Ectodermal cell (in vitro differentiated cells): ENCODE results near the gene ERP44.

Experiments
- H3K27ac ChIP-seq: 2 replicates; pipeline ENCODE4 v1.7.0; 2013; ENCODE audit warnings: mild to moderate bottlenecking, low read depth, low read length; ENCODE audit not compliant: insufficient read depth, poor library complexity, severe bottlenecking
- H3K27me3 ChIP-seq: 2 replicates; pipeline ENCODE4 v1.7.0; 2013; ENCODE audit warnings: mild to moderate bottlenecking, low read length; ENCODE audit not compliant: insufficient read depth, control insufficient read depth, poor library complexity, severe bottlenecking
- H3K36me3 ChIP-seq: one replicate; pipeline ENCODE4 v1.7.0; 2013; ENCODE audit warnings: low read length; ENCODE audit not compliant: control insufficient read depth, insufficient read depth
- H3K4me1 ChIP-seq: one replicate; pipeline ENCODE4 v1.7.0; 2013; ENCODE audit warnings: low read length; ENCODE audit not compliant: control insufficient read depth, insufficient read depth
- H3K4me3 ChIP-seq: 2 replicates; pipeline ENCODE4 v1.7.0; 2013; ENCODE audit warnings: low read depth, low read length, control low read depth; ENCODE audit not compliant: insufficient read depth
- H3K9me3 ChIP-seq: 2 replicates; pipeline ENCODE4 v1.7.0; 2013; ENCODE audit warnings: mild to moderate bottlenecking, low read length, moderate library complexity; ENCODE audit not compliant: control insufficient read depth
- WGBS, 2 experiments: methylation state at CpG; one replicate each; pipeline ENCODE4 v1.1.7; 2013; ENCODE audit warnings: missing lambda C conversion rate in 2 of 2; 5-methylcytosine and 5-hydroxymethylcytosine counted together

The ERP44 gene

DNA sequence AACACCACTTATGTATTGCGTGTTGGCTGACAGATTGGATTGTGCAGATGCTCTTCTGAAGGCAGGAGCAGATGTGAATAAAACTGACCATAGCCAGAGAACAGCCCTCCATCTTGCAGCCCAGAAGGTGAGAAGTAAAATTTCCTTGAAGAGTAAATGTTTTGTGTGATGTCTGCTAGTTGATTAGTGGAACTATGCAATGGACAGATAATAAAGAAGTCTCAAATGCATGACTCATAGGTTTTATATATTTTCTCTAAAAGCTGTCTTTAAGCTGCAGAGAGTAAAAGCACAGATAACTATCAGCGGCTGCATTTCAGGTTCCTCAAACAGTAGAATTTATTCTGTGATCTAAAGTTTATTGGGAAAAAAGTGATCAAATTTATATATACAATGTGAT, 27.6 kb upstream of the ERP44 start:
- Histone ChIP-seq H3K9me3 (no peaks in the 10 kb centered on the region), H3K27ac (no peak overlapping the region), H3K27me3 (no peaks in the 10 kb centered on the region), H3K36me3 (no peaks in the 10 kb centered on the region), H3K4me3 (no peak overlapping the region), H3K4me1 (no peaks in the 10 kb centered on the region)
- WGBS, 2 experiments, result 100% methylated on average over 2 of the region's 2 CpGs

DNA sequence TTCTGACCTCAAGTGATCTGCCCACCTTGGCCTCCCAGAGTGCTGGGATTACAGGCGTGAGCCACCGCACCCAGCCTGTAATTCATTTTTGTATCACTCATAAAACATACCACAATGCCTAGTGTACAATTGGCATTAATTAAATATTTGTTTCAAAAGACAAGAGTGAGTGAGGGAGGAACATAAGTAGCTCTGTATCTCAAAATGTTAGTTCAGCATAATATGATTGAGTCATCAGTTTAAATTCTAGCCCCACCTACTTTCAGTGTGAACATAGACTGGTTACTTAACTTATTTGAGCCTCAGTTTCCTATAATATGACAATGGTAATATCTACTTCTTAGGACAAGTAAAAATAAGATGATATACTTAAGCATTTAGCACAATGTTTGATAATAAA, 27.1 kb upstream of the ERP44 start:
- no peaks in the 10 kb centered on the region for H3K4me1 ChIP-seq
- H3K27me3 ChIP-seq, result no peaks in the 10 kb centered on the region
- no peak overlapping the region for H3K27ac ChIP-seq
- H3K4me3 ChIP-seq, result no peak overlapping the region
- no peaks in the 10 kb centered on the region for H3K9me3 ChIP-seq
- no peaks in the 10 kb centered on the region for H3K36me3 ChIP-seq
- 91 to 100% methylated on average over 2 of the region's 2 CpGs for WGBS, 2 experiments

DNA sequence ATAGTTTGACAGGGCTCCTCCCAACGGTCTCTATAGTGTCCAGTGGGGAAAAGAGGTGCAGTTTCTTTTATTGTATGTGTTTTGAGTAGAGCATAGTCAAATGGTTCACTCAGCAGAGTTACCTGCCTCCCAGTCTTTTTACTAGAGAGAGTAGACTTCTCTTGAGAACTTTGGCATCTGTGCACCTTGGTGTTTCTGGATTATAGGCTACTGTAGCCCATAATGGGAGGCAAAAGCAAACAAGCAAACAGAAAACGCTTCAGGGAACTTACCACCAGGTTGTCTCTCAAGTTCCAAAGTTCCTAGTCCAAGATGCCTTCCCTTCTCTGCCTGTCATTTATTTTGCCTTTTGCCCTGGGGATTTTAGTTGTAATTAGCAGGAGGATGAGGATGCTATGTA, 26.4 kb upstream of the ERP44 start:
- WGBS, 2 experiments, result 94 to 96% methylated on average over 2 of the region's 2 CpGs
- H3K36me3 ChIP-seq, result no peaks in the 10 kb centered on the region
- H3K4me1 ChIP-seq, result no peaks in the 10 kb centered on the region
- no peaks in the 10 kb centered on the region for H3K9me3 ChIP-seq
- H3K4me3 ChIP-seq, result no peak overlapping the region
- H3K27ac ChIP-seq, result no peak overlapping the region
- no peaks in the 10 kb centered on the region for H3K27me3 ChIP-seq

DNA sequence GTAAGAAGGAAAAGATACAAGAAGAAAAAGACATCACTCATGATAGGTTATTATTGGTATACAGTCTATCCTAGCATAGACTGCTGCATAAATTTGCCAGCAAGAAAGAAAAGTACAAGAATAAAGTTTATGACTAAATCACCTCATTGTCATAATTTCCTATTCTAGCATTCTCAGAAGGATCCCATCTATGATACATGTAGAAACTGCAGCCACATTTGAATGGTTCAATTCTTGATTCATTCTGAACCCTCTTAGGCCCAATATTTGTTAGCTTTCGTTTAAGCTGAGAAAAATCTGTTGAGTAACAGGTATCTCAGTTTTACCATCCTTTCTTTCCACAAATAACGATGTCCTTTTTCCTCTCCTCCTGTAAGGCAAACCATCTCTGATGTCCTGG, 21.5 kb upstream of the ERP44 start:
- no peak overlapping the region for H3K27ac ChIP-seq
- H3K4me3 ChIP-seq, result no peak overlapping the region
- no peaks in the 10 kb centered on the region for H3K4me1 ChIP-seq
- H3K27me3 ChIP-seq, result no peaks in the 10 kb centered on the region
- H3K9me3 ChIP-seq, result no peaks in the 10 kb centered on the region
- 98 to 100% methylated on average over 1 to 2 of the region's 2 CpGs for WGBS, 2 experiments
- H3K36me3 ChIP-seq, result no peaks in the 10 kb centered on the region

DNA sequence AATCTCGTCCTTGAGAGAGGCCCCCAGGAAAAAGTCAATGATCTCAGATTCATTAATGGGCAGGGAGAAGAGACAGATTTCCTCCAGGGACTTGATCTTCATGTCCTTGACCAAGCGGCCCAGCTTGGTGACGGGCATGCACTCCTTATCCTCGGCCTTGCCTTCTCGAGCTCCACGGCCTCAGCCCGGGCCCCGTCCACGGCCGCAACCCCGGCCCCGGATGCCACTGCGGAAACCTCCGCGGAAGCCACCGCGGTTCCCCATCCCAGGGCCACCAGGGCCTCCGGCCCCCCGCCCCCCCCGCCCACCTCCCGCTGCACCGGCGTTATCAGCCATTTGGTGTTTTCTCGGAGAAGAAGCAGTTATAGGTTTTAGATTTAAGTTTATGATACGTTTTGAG, 18.5 kb upstream of the ERP44 start:
- H3K27me3 ChIP-seq, result no peaks in the 10 kb centered on the region
- 96 to 97% methylated on average over 24 to 25 of the region's 25 CpGs for WGBS, 2 experiments
- no peaks in the 10 kb centered on the region for H3K9me3 ChIP-seq
- no peaks in the 10 kb centered on the region for H3K36me3 ChIP-seq
- no peak overlapping the region for H3K27ac ChIP-seq
- H3K4me1 ChIP-seq, result no peaks in the 10 kb centered on the region
- no peak overlapping the region for H3K4me3 ChIP-seq

DNA sequence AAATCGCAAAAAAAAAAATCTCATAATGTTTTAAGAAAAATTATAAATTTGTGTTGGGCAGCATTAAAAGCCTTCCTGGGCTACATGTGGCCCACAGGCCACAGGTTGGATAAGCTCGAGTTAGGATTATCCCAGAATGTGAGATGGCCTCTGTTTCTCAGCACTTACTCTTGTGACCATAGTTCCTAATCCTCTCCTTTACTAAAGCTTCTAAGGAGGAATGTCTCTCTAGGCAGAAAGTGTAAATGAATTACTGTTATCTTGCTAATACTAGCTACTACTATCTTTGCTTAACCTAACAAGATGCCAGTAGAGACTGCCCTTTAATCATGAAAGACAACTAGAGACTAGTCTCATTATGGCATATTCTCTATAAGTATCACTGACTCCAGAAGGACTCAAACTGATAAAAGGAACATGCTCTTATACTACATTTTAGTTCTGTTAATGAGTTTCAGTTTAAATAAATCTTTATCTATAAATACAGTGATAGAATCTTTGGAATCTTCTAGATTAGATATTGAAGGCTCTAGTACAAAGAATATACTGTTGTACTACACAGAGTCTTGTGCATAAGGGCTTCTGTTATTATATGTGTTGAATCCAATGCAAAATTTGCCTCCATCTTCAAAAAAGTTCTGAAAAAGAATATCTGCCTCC, 14.0 kb upstream of the ERP44 start:
- Histone ChIP-seq H3K27me3 (no peaks in the 10 kb centered on the region), H3K27ac (no peak overlapping the region), H3K4me3 (no peak overlapping the region), H3K4me1 (no peaks in the 10 kb centered on the region), H3K36me3 (no peaks in the 10 kb centered on the region), H3K9me3 (no peaks in the 10 kb centered on the region)
- 79 to 85% methylated on average over 1 to 2 of the region's 2 CpGs for WGBS, 2 experiments

DNA sequence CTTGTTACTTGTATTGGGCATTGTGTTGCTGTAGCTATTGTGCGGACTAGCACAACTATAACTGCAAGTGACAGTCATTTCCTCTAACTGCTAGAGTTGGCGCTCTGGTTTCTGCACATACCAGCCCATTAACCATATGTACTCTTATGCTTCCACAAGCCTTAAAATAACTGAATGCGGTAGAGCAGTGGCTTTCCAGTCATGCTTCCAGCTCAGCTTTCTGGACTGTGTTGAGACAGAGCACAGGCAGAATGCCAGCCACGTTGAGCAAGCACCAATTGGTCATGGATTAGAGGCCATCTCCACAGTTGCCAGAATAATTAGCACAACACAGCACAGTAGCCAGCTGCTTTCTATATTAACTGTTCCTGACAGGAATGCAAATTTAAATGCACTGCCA, 12.4 kb upstream of the ERP44 start:
- H3K27ac ChIP-seq, result peak overlapping the region; percentile 26
- no peaks in the 10 kb centered on the region for H3K27me3 ChIP-seq
- 85 to 93% methylated on average over 4 of the region's 4 CpGs for WGBS, 2 experiments
- H3K4me3 ChIP-seq, result no peak overlapping the region
- no peaks in the 10 kb centered on the region for H3K9me3 ChIP-seq
- H3K36me3 ChIP-seq, result peaks cover 6% of the 10 kb centered on the region
- H3K4me1 ChIP-seq, result no peaks in the 10 kb centered on the region

DNA sequence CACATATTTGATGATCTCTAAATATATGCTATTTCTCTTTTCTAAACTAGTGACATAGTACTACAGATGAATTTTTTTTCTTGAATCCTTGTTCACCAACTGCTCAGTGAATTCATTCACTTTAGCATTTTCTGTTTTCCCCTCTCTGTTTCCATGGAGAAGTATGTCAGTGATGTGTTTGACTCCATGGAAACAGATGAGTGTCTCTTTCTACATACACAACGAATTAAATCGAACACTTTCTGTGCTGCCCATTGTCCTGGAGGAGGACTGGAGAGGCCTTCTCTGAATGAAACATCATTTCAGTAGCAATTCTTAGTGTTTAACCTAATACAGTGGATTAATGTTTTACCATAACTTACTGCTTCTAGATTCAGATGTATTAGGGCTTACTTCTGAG, 9.8 kb upstream of the ERP44 start:
- no peaks in the 10 kb centered on the region for H3K4me1 ChIP-seq
- H3K27me3 ChIP-seq, result no peaks in the 10 kb centered on the region
- no peaks in the 10 kb centered on the region for H3K9me3 ChIP-seq
- peaks cover 9% of the 10 kb centered on the region for H3K36me3 ChIP-seq
- peak overlapping the region; percentile 48 for H3K27ac ChIP-seq
- WGBS, 2 experiments, result 100% methylated on average over 1 to 2 of the region's 2 CpGs
- H3K4me3 ChIP-seq, result no peak overlapping the region

DNA sequence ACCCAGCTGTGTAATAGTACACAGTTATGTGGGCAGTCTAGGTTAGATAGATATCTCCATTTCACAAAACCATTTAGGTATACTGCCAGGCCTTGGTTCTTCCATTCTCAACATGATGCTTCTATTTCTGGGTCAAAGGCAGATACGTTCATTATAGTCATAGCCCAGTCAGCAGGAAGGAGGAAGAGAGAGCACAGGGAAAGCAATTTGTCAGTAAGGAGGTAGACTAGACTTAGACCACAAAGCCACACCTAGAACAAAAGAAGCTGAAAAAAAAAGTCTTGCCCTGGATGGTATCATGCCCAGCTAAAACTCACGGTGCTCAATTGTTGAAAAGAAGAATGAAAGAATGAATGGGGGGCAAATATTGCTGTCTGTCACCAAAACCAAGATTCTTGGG, 7.8 kb upstream of the ERP44 start:
- Histone ChIP-seq H3K4me3 (no peak overlapping the region), H3K9me3 (no peaks in the 10 kb centered on the region), H3K27me3 (no peaks in the 10 kb centered on the region), H3K36me3 (peaks cover 9% of the 10 kb centered on the region), H3K27ac (no peak overlapping the region), H3K4me1 (no peaks in the 10 kb centered on the region)
- WGBS, 2 experiments, result 89 to 92% methylated on average over 1 to 2 of the region's 2 CpGs

DNA sequence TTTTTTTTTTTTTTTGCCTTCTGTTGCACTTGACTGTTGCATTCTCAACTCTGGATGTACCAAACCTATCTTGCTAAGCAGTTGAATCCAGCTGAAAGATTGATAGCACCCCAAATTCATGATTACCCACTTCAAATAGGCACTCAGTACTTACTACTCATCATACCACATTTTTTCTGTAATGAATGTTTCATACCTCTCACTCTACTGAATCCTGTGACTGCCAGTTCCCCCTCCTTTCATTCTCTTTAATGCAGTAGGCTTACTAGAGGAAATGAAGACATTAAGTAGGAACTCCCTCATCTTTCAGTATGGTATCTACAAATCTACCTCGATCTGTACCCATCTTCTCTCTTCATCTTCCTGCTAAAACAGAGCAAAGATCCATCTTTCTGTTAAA, 7.1 kb upstream of the ERP44 start:
- Histone ChIP-seq H3K27me3 (no peaks in the 10 kb centered on the region), H3K36me3 (peaks cover 9% of the 10 kb centered on the region), H3K4me3 (no peak overlapping the region), H3K4me1 (no peaks in the 10 kb centered on the region), H3K27ac (no peak overlapping the region), H3K9me3 (no peaks in the 10 kb centered on the region)
- WGBS, 2 experiments, result 0% methylated on average over 1 of the region's 1 CpG

DNA sequence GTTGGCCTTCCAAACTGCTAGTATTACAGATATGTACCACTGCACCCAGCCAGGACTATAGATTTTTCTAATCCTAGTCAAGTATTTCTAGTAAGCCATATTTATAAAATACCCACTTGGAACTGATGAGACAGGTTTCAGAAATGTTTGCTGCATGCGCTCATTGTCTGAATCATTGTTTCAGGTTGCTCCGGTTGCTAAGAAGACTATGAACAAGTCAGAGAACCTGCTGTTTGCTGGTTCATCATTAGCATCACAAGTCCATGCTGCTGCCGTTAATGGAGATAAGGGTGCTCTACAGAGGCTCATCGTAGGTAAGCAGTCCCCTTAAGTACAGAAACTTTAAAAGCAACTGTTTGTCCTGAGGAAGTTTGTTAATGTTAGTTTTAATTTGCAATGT, 5.5 kb upstream of the ERP44 start:
- 89 to 95% methylated on average over 3 to 4 of the region's 4 CpGs for WGBS, 2 experiments
- no peak overlapping the region for H3K27ac ChIP-seq
- H3K36me3 ChIP-seq, result peaks cover 9% of the 10 kb centered on the region
- no peaks in the 10 kb centered on the region for H3K9me3 ChIP-seq
- no peaks in the 10 kb centered on the region for H3K4me1 ChIP-seq
- no peaks in the 10 kb centered on the region for H3K27me3 ChIP-seq
- no peak overlapping the region for H3K4me3 ChIP-seq
